OCI-LY1 (cell line): ENCODE measurements around the gene DNAJC5G.

ENCODE experiments used
- H2AFZ ChIP-seq: fragments of 200-600 bp; sonication (generic), shearing (Covaris generic); 2 replicates; pipeline ENCODE4 v1.6.0; 2014; ENCODE audit warnings: antibody characterized with exemption, mild to moderate bottlenecking, low read length
- H3F3A ChIP-seq: fragments of 200-600 bp; sonication (generic), shearing (Covaris generic); 2 replicates; pipeline ENCODE4 v1.6.0; 2014; ENCODE audit warnings: mild to moderate bottlenecking, antibody characterized with exemption, low read length, moderate library complexity; ENCODE audit not compliant: insufficient read depth
- H3K27ac ChIP-seq: fragments of 200-600 bp; sonication (generic); 2 replicates; pipeline ENCODE4 v1.5.1; 2014; ENCODE audit warnings: low read length, mixed run types, mild to moderate bottlenecking, low read depth; ENCODE audit not compliant: poor library complexity, severe bottlenecking
- H3K27me3 ChIP-seq: fragments of 200-600 bp; sonication (generic); 2 replicates; pipeline ENCODE4 v1.6.0; 2014; ENCODE audit warnings: antibody characterized with exemption, mild to moderate bottlenecking, low read length, moderate library complexity; ENCODE audit not compliant: insufficient read depth
- H3K36me3 ChIP-seq: fragments of 200-600 bp; sonication (generic); 2 replicates; pipeline ENCODE4 v1.6.1; 2014; ENCODE audit warnings: mild to moderate bottlenecking, antibody characterized with exemption, low read length, moderate library complexity, mixed read lengths; ENCODE audit not compliant: insufficient read depth
- H3K4me1 ChIP-seq: fragments of 200-600 bp; sonication (generic); 2 replicates; pipeline ENCODE4 v1.5.1; 2014; ENCODE audit warnings: mild to moderate bottlenecking, low read length, moderate library complexity; ENCODE audit not compliant: insufficient read depth, severe bottlenecking
- H3K4me2 ChIP-seq: fragments of 200-600 bp; sonication (generic), shearing (Covaris generic); 2 replicates; pipeline ENCODE4 v1.6.1; 2014; ENCODE audit warnings: low read length
- H3K4me3 ChIP-seq: fragments of 200-600 bp; sonication (generic); 2 replicates; pipeline ENCODE4 v1.5.1; 2014; ENCODE audit warnings: low read length, low read depth, mild to moderate bottlenecking, mixed read lengths; ENCODE audit not compliant: poor library complexity, severe bottlenecking
- H3K79me2 ChIP-seq: fragments of 200-600 bp; shearing (Covaris generic); 2 replicates; pipeline ENCODE4 v1.6.1; 2016; ENCODE audit warnings: mixed run types, low read length, mixed read lengths; ENCODE audit not compliant: insufficient read depth
- H3K9ac ChIP-seq: fragments of 200-600 bp; sonication (generic), shearing (Covaris generic); 2 replicates; pipeline ENCODE4 v1.6.1; 2014; ENCODE audit warnings: mild to moderate bottlenecking, low read length, mixed read lengths
- H3K9me2 ChIP-seq: fragments of 200-600 bp; sonication (generic), shearing (Covaris generic); 2 replicates; pipeline ENCODE4 v1.6.1; 2014; ENCODE audit warnings: low read depth, mild to moderate bottlenecking, low read length, mixed read lengths
- H3K9me3 ChIP-seq: fragments of 200-600 bp; shearing (Covaris generic); 2 replicates; pipeline ENCODE4 v1.6.1; 2014; ENCODE audit warnings: low read length, mixed read lengths
- H4K20me1 ChIP-seq: fragments of 200-600 bp; sonication (generic), shearing (Covaris generic); 2 replicates; pipeline ENCODE4 v1.6.0; 2016; ENCODE audit warnings: mild to moderate bottlenecking, low read length; ENCODE audit not compliant: insufficient read depth
- CTCF ChIP-seq: fragments of 200-600 bp; sonication (generic), shearing (Covaris generic); IDR thresholded peaks from 2 replicates; pipeline ENCODE4 v1.5.1; 2017; ENCODE audit warnings: mild to moderate bottlenecking, antibody characterized with exemption, low read length, moderate library complexity, mixed read lengths
- EZH2 ChIP-seq: fragments of 200-600 bp; sonication (generic), shearing (Covaris generic); IDR thresholded peaks from 2 replicates; pipeline ENCODE4 v1.8.0; 2017; ENCODE audit warnings: borderline replicate concordance, mixed run types, mild to moderate bottlenecking, antibody characterized with exemption, low read length, moderate library complexity, mixed read lengths

The DNAJC5G gene

DNA sequence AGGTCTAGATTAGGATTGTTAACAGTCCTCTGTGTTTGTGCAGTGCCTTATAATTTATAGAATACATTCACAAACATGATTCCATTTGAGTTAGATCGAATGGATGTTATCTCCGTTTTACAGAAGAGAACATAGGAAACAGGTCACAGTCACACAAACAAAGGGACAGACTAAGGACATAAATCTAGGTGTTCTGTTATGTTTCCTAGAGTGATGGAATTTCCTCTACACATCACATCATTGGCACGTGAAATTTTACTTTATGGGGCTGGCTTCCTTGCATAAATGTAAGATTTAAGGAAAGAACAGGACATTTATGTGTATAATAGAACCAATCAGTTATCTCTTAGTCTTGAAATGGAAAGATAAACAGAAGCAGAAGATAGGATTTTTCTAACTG is 13.4 kb downstream of the DNAJC5G start:
- H2AFZ ChIP-seq: no peak overlapping the region
- no peaks in the 10 kb centered on the region for H3K79me2 ChIP-seq
- no peaks in the 10 kb centered on the region for H3F3A ChIP-seq
- no peaks in the 10 kb centered on the region for H3K36me3 ChIP-seq
- TF ChIP-seq EZH2 (no peak), CTCF (no peak)
- no peaks in the 10 kb centered on the region for H3K27me3 ChIP-seq
- H4K20me1 ChIP-seq: no peaks in the 10 kb centered on the region
- H3K9me2 ChIP-seq: no peaks in the 10 kb centered on the region
- H3K27ac ChIP-seq: no peak overlapping the region
- no peak overlapping the region for H3K9ac ChIP-seq
- H3K9me3 ChIP-seq: no peaks in the 10 kb centered on the region
- peaks cover 26% of the 10 kb centered on the region for H3K4me1 ChIP-seq
- no peak overlapping the region for H3K4me3 ChIP-seq
- H3K4me2 ChIP-seq: no peak overlapping the region

GRCh38 chr2:27290549-27290948 is 15.3 kb downstream of the DNAJC5G start:
- TF ChIP-seq EZH2: no peak
- TF ChIP-seq CTCF: no peak
- Histone ChIP-seq H3K9ac (no peak overlapping the region), H3K4me2 (no peak overlapping the region; the same call in 1 of the 2 replicates)

GRCh38 chr2:27291865-27292264 is 16.6 kb downstream of the DNAJC5G start:
- Histone ChIP-seq H3K9me2 (no peaks in the 10 kb centered on the region), H3K9ac (no peak overlapping the region), H3K36me3 (no peaks in the 10 kb centered on the region), H4K20me1 (no peaks in the 10 kb centered on the region), H3K79me2 (no peaks in the 10 kb centered on the region), H3K4me2 (no peak overlapping the region), H3K9me3 (no peaks in the 10 kb centered on the region), H3K27me3 (no peaks in the 10 kb centered on the region), H3K4me1 (peaks cover 26% of the 10 kb centered on the region), H2AFZ (no peak overlapping the region), H3F3A (no peaks in the 10 kb centered on the region), H3K4me3 (no peak overlapping the region), H3K27ac (no peak overlapping the region)
- peak; percentile 55 for TF ChIP-seq CTCF
- no peak for TF ChIP-seq EZH2

More at GRCh38 chr2:27290549-27290948, 15.3 kb downstream of the DNAJC5G start:
- Histone ChIP-seq H2AFZ (no peak overlapping the region), H3F3A (no peaks in the 10 kb centered on the region), H3K4me3 (no peak overlapping the region), H4K20me1 (no peaks in the 10 kb centered on the region), H3K27me3 (no peaks in the 10 kb centered on the region), H3K4me1 (peaks cover 26% of the 10 kb centered on the region), H3K79me2 (no peaks in the 10 kb centered on the region), H3K9me3 (no peaks in the 10 kb centered on the region), H3K9me2 (no peaks in the 10 kb centered on the region), H3K27ac (no peak overlapping the region), H3K36me3 (no peaks in the 10 kb centered on the region)
